Measurements from ENCODE around the gene DSCAML1. TPM values are rescaled to one million over a fixed set of nuclear protein-coding genes. Genes with fewer than 3 reads are reported as not detected.

The DSCAML1 gene
- total RNA-seq, 1 experiment from 2014 or later = not detected

GRCh38 chr11:117498791-117499190 is 298.2 kb downstream of the DSCAML1 start:
- no peaks in the 10 kb centered on the region for H3K79me2 ChIP-seq (ENCODE audit: insufficient read depth, low read length)
- H3K4me1 ChIP-seq (ENCODE audit: control insufficient read depth in 1 of 2, insufficient read depth in 2 of 2, low read length in 2 of 2) = no peaks in the 10 kb centered on the region
- BruUV-seq (replicated peaks) = no TSS peak
- DNase-seq (ENCODE audit: low read depth, low spot score) = no peak
- ChIA-PET RAD21 (ENCODE audit: low non-redundant PET in 1 of 2, low total read pairs in 2 of 2, uncharacterized antibody in 2 of 2, unreplicated experiment in 2 of 2) (no interaction called here), CTCF (interaction anchor here (1.7 kb wide), 1 partner anchor 19 kb away, joined by 3 read pairs; no protein-coding TSS in a partner anchor), POLR2A (no interaction called here)
- H3K9me2 ChIP-seq (ENCODE audit: insufficient read depth) = no peaks in the 10 kb centered on the region
- H3K27ac ChIP-seq (ENCODE audit: low read depth, low read length) = no peak overlapping the region
- no peaks in the 10 kb centered on the region for H3K36me3 ChIP-seq (ENCODE audit: control insufficient read depth in 1 of 2, insufficient read depth in 2 of 2, low read length in 2 of 2)
- no peak overlapping the region for H3K9ac ChIP-seq (ENCODE audit: low read length)
- peaks cover 34% of the 10 kb centered on the region; the same call in 1 of the 2 replicates for H3K27me3 ChIP-seq (ENCODE audit: insufficient read depth, low read length)
- no peak overlapping the region for H2AFZ ChIP-seq (ENCODE audit: low read depth, low read length, poor library complexity, severe bottlenecking)
- no peak overlapping the region for H3K4me2 ChIP-seq (ENCODE audit: low read length)
- no peaks in the 10 kb centered on the region for H3K9me3 ChIP-seq (ENCODE audit: control insufficient read depth in 1 of 2, insufficient read depth in 1 of 2, low read depth in 1 of 2, low read length in 2 of 2)
- ATAC-seq = no peak
- TF ChIP-seq JUND (IDR thresholded peaks at IDR 0.05) (no peak), POLR2A (IDR thresholded peaks at IDR 0.05; ENCODE audit: borderline replicate concordance, extremely low read depth, insufficient read depth, insufficient read length) (no peak), POLR2AphosphoS5 (IDR thresholded peaks at IDR 0.05; ENCODE audit: low read depth, low read length) (no peak), CBX3 (IDR thresholded peaks at IDR 0.05; ENCODE audit: low read depth) (no peak), ZFX (IDR thresholded peaks at IDR 0.05) (no peak), ATF3 (IDR thresholded peaks at IDR 0.05) (no peak), MAX (IDR thresholded peaks at IDR 0.05) (no peak), TCF7L2 (IDR thresholded peaks at IDR 0.05; ENCODE audit: borderline replicate concordance, extremely low read depth, insufficient read depth, insufficient read length) (no peak), ELF1 (IDR thresholded peaks at IDR 0.05; ENCODE audit: borderline replicate concordance, low read depth) (no peak), YY1 (IDR thresholded peaks at IDR 0.05; ENCODE audit: extremely low read depth, insufficient replicate concordance, low read depth, low read length) (no peak), CEBPB (IDR thresholded peaks at IDR 0.05; ENCODE audit: low read depth) (no peak), ZNF274 (IDR thresholded peaks at IDR 0.05; ENCODE audit: low read depth, low read length) (no peak)
- H3K4me3 ChIP-seq (replicated peaks in 1 of 2; ENCODE audit: low read depth in 1 of 2, low read length in 2 of 2) = no peak overlapping the region
- intact Hi-C loops (cut with micrococcal nuclease) = no loop called here
- no peaks in the 10 kb centered on the region for H4K20me1 ChIP-seq (ENCODE audit: insufficient read depth)

All from HCT116 (cell line).